ENCODE measurements around the gene TCP11L2.
A peak's percentile ranks its signal among the peaks of the same experiment; 100 is the strongest.

DNA sequence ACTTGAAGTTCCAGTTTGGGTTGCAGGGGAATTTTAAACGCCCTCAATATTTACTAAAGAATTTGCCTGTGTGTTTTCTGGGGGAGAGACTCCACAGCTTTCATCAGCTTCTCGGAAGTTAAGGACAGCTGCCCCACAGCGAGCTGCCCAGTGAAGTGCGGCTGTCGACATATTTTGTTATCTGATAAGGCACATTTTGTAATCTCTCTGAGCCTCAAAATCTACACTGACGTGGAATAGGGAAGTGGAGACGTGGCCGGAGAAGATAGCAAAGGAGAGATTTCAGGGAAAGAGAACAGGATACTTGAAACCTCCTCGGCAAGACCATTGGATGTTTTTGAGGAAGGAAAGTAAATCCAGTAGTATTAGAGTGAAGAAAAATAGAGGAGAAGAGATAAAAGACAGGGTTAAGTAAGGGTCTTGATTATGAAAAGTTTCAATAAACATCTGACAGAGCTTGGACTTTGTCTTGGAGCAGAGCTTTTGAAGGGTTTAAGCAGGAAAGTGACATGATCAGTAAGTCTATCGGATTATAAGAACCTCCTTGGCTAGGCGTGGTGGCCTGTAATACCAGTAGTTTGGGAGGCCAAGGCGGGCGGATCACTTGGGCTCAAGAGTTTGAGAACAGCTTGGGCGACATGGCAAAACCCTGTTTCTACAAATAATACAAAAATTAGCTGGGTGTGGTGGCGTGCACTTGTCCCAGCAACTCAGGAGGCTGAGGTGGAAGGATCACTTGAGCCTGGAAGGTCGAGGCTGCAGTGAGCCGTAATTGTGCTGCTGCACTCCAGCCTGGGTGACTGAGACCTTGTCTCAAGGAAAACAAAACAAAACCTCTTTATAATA is 56.1 kb downstream of the TCP11L2 start:
- TF ChIP-seq POLR2A (IDR thresholded peaks at IDR 0.05; ENCODE audit: low read depth, low read length): peak; percentile 54; the same call in 1 of the 2 replicates
- TF ChIP-seq, protein P1, sequence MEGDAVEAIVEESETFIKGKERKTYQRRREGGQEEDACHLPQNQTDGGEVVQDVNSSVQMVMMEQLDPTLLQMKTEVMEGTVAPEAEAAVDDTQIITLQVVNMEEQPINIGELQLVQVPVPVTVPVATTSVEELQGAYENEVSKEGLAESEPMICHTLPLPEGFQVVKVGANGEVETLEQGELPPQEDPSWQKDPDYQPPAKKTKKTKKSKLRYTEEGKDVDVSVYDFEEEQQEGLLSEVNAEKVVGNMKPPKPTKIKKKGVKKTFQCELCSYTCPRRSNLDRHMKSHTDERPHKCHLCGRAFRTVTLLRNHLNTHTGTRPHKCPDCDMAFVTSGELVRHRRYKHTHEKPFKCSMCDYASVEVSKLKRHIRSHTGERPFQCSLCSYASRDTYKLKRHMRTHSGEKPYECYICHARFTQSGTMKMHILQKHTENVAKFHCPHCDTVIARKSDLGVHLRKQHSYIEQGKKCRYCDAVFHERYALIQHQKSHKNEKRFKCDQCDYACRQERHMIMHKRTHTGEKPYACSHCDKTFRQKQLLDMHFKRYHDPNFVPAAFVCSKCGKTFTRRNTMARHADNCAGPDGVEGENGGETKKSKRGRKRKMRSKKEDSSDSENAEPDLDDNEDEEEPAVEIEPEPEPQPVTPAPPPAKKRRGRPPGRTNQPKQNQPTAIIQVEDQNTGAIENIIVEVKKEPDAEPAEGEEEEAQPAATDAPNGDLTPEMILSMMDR (conservative IDR thresholded peaks at IDR 0.05; ENCODE audit: low read depth, low read length): no peak
- peak; percentile 67 for TF ChIP-seq CEBPB (IDR thresholded peaks at IDR 0.05; ENCODE audit: low read depth, low read length)
- peak; percentile 32 for TF ChIP-seq RCOR1 (IDR thresholded peaks at IDR 0.05; ENCODE audit: insufficient replicate concordance, low read length)
- no peak for TF ChIP-seq FOS (IDR thresholded peaks at IDR 0.05; ENCODE audit: low read depth, low read length)

Data from IMR-90 (cell line).